Esophagus muscularis mucosa (tissue), 4 donors: Measurements from ENCODE around the gene METTL16.

ENCODE experiments used
- CTCF ChIP-seq, 3 experiments: fragments of 200-600 bp in 2 of 3; fragments of 450-650 bp in 1 of 3; sonication (generic) in 2 of 3; IDR thresholded peaks; one replicate each; pipeline ENCODE4 v1.5.1; 2017 to 2019; ENCODE audit warnings: antibody characterized with exemption in 3 of 3, mild to moderate bottlenecking in 2 of 3, moderate library complexity in 1 of 3
- EP300 ChIP-seq: sonication (generic); formaldehyde crosslinking; IDR thresholded peaks from one replicate; pipeline ENCODE4 v1.6.1; 2017; ENCODE audit warnings: antibody characterized with exemption
- POLR2A ChIP-seq: fragments of 450-650 bp; IDR thresholded peaks from one replicate; pipeline ENCODE4 v1.6.1; 2017; ENCODE audit warnings: antibody characterized with exemption, moderate library complexity, mild to moderate bottlenecking, low read depth
- POLR2AphosphoS5 ChIP-seq, 2 donors: sonication (generic); formaldehyde crosslinking; IDR thresholded peaks; one replicate each; pipeline ENCODE4 v1.6.1; 2017; ENCODE audit warnings: antibody characterized with exemption in 2 of 2

DNA sequence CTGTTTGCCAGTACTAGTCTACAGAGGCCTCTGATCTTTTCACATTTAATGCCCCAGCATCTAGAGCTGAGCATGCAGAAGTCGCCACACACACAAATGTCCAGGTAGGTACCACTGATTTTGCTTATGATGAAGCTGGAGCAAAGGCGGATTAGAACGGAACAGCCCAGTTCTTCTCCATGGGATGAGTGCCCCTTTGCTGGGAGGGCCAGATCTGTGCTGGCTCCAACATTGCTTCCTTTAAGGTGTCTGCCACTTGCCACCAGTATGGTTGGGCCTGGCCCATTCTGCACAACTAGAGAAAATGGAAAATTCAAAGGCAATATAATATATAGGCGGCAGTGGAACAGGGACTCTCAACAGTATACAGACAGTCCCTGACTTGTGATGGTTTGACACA, 108.6 kb downstream of the METTL16 start:
- TF ChIP-seq CTCF (IDR thresholded peaks at IDR 0.05) (no peak), EP300 (no peak), POLR2A (no peak), POLR2AphosphoS5 (IDR thresholded peaks at IDR 0.05) (no peak)
